HG02588 (cell line): ENCODE measurements around the gene SHB.

Experiments
- ATAC-seq: cut with Tn5 transposase; IDR thresholded peaks from one replicate; pipeline ENCODE4 v1.9.1; 2021; ENCODE audit warnings: mild to moderate bottlenecking, moderate library complexity; ENCODE audit not compliant: unreplicated experiment

The SHB gene

GRCh38 chr9:37972351-37972848 is 96.6 kb downstream of the SHB start:
- no peak for ATAC-seq

GRCh38 chr9:37971691-37972090 is 97.3 kb downstream of the SHB start:
- no peak for ATAC-seq

GRCh38 chr9:37971108-37971459 is 97.9 kb downstream of the SHB start:
- no peak for ATAC-seq

GRCh38 chr9:37970301-37971107 is 98.5 kb downstream of the SHB start:
- ATAC-seq, result no peak

GRCh38 chr9:37969558-37970300 is 99.3 kb downstream of the SHB start:
- no peak for ATAC-seq

GRCh38 chr9:37969130-37969529 is 99.9 kb downstream of the SHB start:
- ATAC-seq, result no peak

GRCh38 chr9:37968228-37968701 is 100.8 kb downstream of the SHB start:
- no peak for ATAC-seq

GRCh38 chr9:37967761-37968080 is 101.3 kb downstream of the SHB start:
- no peak for ATAC-seq

- ATAC-seq, result no peak
These were observed 101.8 kb downstream of the SHB start for GRCh38 chr9:37967014-37967760.

GRCh38 chr9:37966412-37967013 is 102.5 kb downstream of the SHB start:
- ATAC-seq, result no peak

GRCh38 chr9:37965676-37966345 is 103.2 kb downstream of the SHB start:
- peak; percentile 57 for ATAC-seq

GRCh38 chr9:37965116-37965515 is 103.9 kb downstream of the SHB start:
- no peak for ATAC-seq

GRCh38 chr9:37964740-37965081 is 104.3 kb downstream of the SHB start:
- ATAC-seq, result no peak

GRCh38 chr9:37963936-37964739 is 104.9 kb downstream of the SHB start:
- ATAC-seq, result no peak

- ATAC-seq, result no peak
These were observed 107.7 kb downstream of the SHB start for GRCh38 chr9:37961351-37961750.

GRCh38 chr9:37960631-37961030 is 108.4 kb downstream of the SHB start:
- ATAC-seq, result no peak

GRCh38 chr9:37959976-37960375 is 109.1 kb downstream of the SHB start:
- no peak for ATAC-seq

GRCh38 chr9:37958154-37958553 is 110.9 kb downstream of the SHB start:
- ATAC-seq, result no peak

GRCh38 chr9:37957664-37957953 is 111.4 kb downstream of the SHB start:
- no peak for ATAC-seq
